Transverse colon (tissue), 4 donors: ENCODE measurements around the gene KLHL22. TPM values are rescaled to one million over a fixed set of nuclear protein-coding genes. Genes with fewer than 3 reads are reported as not detected.
"Not testable (repeated sequence)": the region's sequence is repeated elsewhere in the genome, so short reads cannot be mapped to it uniquely, and the experiment has no call there.

Experiments
- DNase-seq: peaks from one replicate; pipeline ENCODE4 v3.0.0-alpha.2; 2019
- H3K27ac ChIP-seq, 4 donors: fragments of 200-600 bp; sonication (generic); 2 replicates each; pipeline ENCODE4 v1.5.1; 2016 to 2018; ENCODE audit warnings: inconsistent platforms in 4 of 4
- H3K27me3 ChIP-seq: fragments of 200-600 bp; sonication (generic); 2 replicates; pipeline ENCODE4 v1.5.1; 2017; ENCODE audit warnings: inconsistent platforms
- H3K36me3 ChIP-seq, 4 donors: fragments of 200-600 bp; sonication (generic); 2 replicates each; pipeline ENCODE4 v1.5.1; 2017 to 2019; ENCODE audit warnings: inconsistent platforms in 4 of 4
- H3K4me1 ChIP-seq, 4 donors: fragments of 200-600 bp; sonication (generic); 2 replicates each; pipeline ENCODE4 v1.5.1; 2017 to 2020; ENCODE audit warnings: inconsistent platforms in 4 of 4
- H3K4me3 ChIP-seq, 4 donors: fragments of 200-600 bp; sonication (generic); 1 replicate in 1 of 4; 2 replicates in 3 of 4; pipeline versions ENCODE4 v1.5.1 to v1.6.1; 2017 to 2019; ENCODE audit warnings: inconsistent platforms in 4 of 4
- H3K9me3 ChIP-seq, 2 donors: fragments of 200-600 bp; sonication (generic); 2 replicates each; pipeline ENCODE4 v1.5.1; 2017 to 2019; ENCODE audit warnings: inconsistent platforms in 2 of 2
- CTCF ChIP-seq, 5 experiments: fragments of 200-600 bp in 3 of 5; fragments of 450-650 bp in 2 of 5; sonication (generic) in 3 of 5; IDR thresholded peaks; 1 replicate in 2 of 5; 2 replicates in 3 of 5; pipeline ENCODE4 v1.5.1; 2016 to 2017; ENCODE audit warnings: antibody characterized with exemption in 5 of 5, inconsistent platforms in 3 of 5, mild to moderate bottlenecking in 2 of 5, moderate library complexity in 1 of 5
- EP300 ChIP-seq: sonication (generic); formaldehyde crosslinking; IDR thresholded peaks from one replicate; pipeline ENCODE4 v1.6.1; 2017; ENCODE audit warnings: antibody characterized with exemption, low read depth
- POLR2A ChIP-seq: fragments of 450-650 bp; IDR thresholded peaks from one replicate; pipeline ENCODE4 v1.6.1; 2016; ENCODE audit warnings: antibody characterized with exemption, mild to moderate bottlenecking, moderate library complexity
- POLR2AphosphoS5 ChIP-seq, 3 donors: sonication (generic); formaldehyde crosslinking; IDR thresholded peaks; one replicate each; pipeline ENCODE4 v1.6.1; 2016; ENCODE audit warnings: antibody characterized with exemption in 3 of 3
- WGBS, 2 donors: methylation state at CpG; one replicate each; pipeline ENCODE4 v1.1.5; 2018; ENCODE audit warnings: low coverage in 1 of 2; 5-methylcytosine and 5-hydroxymethylcytosine counted together
- in situ Hi-C, 4 donors: fragments of 200-750 bp; cut with MboI; loops; one replicate each; pipeline versions ENCODE4 v1.15.0 to v1.15.1; 2017; ENCODE audit warnings: low sequenced_read_pairs in 3 of 4, low pct_ligation_motif_present in 1 of 4, low pct_unique_long_range_greater_than_20kb in 1 of 4
- intact Hi-C: fragments of 100-400 bp; cut with DNase I; formaldehyde crosslinking; loops from one replicate; pipeline ENCODE4 v1.15.1; 2023; ENCODE audit warnings: low total_unique reads
- total RNA-seq, 4 donors: library from RNA; depleted of rRNA; stranded (reverse); fragments of >200 nt; gene quantifications; one replicate each; pipeline ENCODE4 v1.1.0, GENCODE V29; 2016

The KLHL22 gene
- total RNA-seq, 4 donors from 2014 or later = 12.7 to 75.9 (median 16.9) TPM

GRCh38 chr22:20414059-20414440 is 81.5 kb downstream of the KLHL22 start:
- no peaks in the 10 kb centered on the region for H3K9me3 ChIP-seq
- H3K36me3 ChIP-seq = no peaks in the 10 kb centered on the region
- TF ChIP-seq EP300 (no peak), POLR2AphosphoS5 (IDR thresholded peaks at IDR 0.05) (no peak), POLR2A (no peak), CTCF (IDR thresholded peaks at IDR 0.05) (no peak)
- no peak overlapping the region for H3K27ac ChIP-seq
- no peak overlapping the region for H3K4me3 ChIP-seq
- 78% methylated on average over 5 of the region's 5 CpGs; no CpG with 5 or more reads in 1 of the 2 donors for WGBS, 2 donors
- peaks cover 0 to 5% (median 4%) of the 10 kb centered on the region in 4 donors for H3K4me1 ChIP-seq
- no peak for DNase-seq
- intact Hi-C loops (no loop called here), in situ Hi-C loops (loop anchor here in 1 of 4 donors (5.0 to 25.0 kb wide), 2 partner anchors 38 to 323 kb away; no protein-coding TSS in a partner anchor)
- H3K27me3 ChIP-seq = no peaks in the 10 kb centered on the region

GRCh38 chr22:20413217-20414058 is 82.2 kb downstream of the KLHL22 start:
- WGBS, 2 donors = 65 to 88% methylated on average over 2 to 9 of the region's 9 CpGs
- H3K36me3 ChIP-seq = no peaks in the 10 kb centered on the region
- TF ChIP-seq CTCF (IDR thresholded peaks at IDR 0.05) (no peak), POLR2A (no peak), POLR2AphosphoS5 (IDR thresholded peaks at IDR 0.05) (no peak), EP300 (no peak)
- H3K27me3 ChIP-seq = no peaks in the 10 kb centered on the region
- in situ Hi-C loops = loop anchor here in 1 of 4 donors (5.0 to 25.0 kb wide), 2 partner anchors 39 to 324 kb away; no protein-coding TSS in a partner anchor
- H3K4me3 ChIP-seq = no peak overlapping the region
- no peak for DNase-seq
- H3K9me3 ChIP-seq = no peaks in the 10 kb centered on the region
- no peak overlapping the region for H3K27ac ChIP-seq
- intact Hi-C loops = no loop called here
- peaks cover 0 to 3% (median 3%) of the 10 kb centered on the region in 4 donors for H3K4me1 ChIP-seq

GRCh38 chr22:20412474-20413216 is 83.0 kb downstream of the KLHL22 start:
- TF ChIP-seq CTCF (IDR thresholded peaks at IDR 0.05) = no peak
- Histone ChIP-seq H3K9me3 (no peaks in the 10 kb centered on the region), H3K27ac (no peak overlapping the region), H3K27me3 (no peaks in the 10 kb centered on the region), H3K4me3 (no peak overlapping the region), H3K4me1 (no peaks in the 10 kb centered on the region), H3K36me3 (no peaks in the 10 kb centered on the region)
- intact Hi-C loops = no loop called here
- 62 to 73% methylated on average over 3 to 10 of the region's 10 CpGs for WGBS, 2 donors
- in situ Hi-C loops = loop anchor here in 1 of 4 donors (5.0 to 25.0 kb wide), 2 partner anchors 40 to 325 kb away; no protein-coding TSS in a partner anchor
- DNase-seq = no peak

GRCh38 chr22:20409385-20409784 is 86.2 kb downstream of the KLHL22 start:
- intact Hi-C loops, H3K27ac ChIP-seq, DNase-seq, H3K4me3 ChIP-seq, H3K36me3 ChIP-seq, H3K27me3 ChIP-seq, H3K4me1 ChIP-seq, H3K9me3 ChIP-seq: not testable (repeated sequence)
- 91% methylated on average over 3 of the region's 3 CpGs; no CpG with 5 or more reads in 1 of the 2 donors for WGBS, 2 donors
- in situ Hi-C loops = loop anchor here in 1 of 4 donors (25.0 kb wide), 1 partner anchor 328 kb away; no protein-coding TSS in a partner anchor
